Measurements from ENCODE around the gene HSF5.

HSF5 gene

GRCh38 chr17:58487589-58488427 lies at the start of gene HSF5:
Gene HSF5 (minus strand): TSS chr17:58488408. CDS start chr17:58488274, 134 bp downstream.
- DNase-seq (ENCODE audit: low read depth): peak; percentile 70

- DNase-seq (ENCODE audit: low read depth): no peak
Measured at GRCh38 chr17:58537266-58537665, 49.1 kb upstream of the HSF5 start.

GRCh38 chr17:58536542-58536941 lies 48.3 kb upstream of the HSF5 start:
- DNase-seq (ENCODE audit: low read depth): no peak

GRCh38 chr17:58535431-58535830 lies 47.2 kb upstream of the HSF5 start:
- DNase-seq (ENCODE audit: low read depth): no peak

GRCh38 chr17:58534901-58535421 lies 46.8 kb upstream of the HSF5 start:
- DNase-seq (ENCODE audit: low read depth): no peak

GRCh38 chr17:58534331-58534730 lies 46.1 kb upstream of the HSF5 start:
- DNase-seq (ENCODE audit: low read depth): no peak

GRCh38 chr17:58533616-58534188 lies 45.5 kb upstream of the HSF5 start:
- no peak for DNase-seq (ENCODE audit: low read depth)

GRCh38 chr17:58532555-58532951 lies 44.3 kb upstream of the HSF5 start:
- DNase-seq (ENCODE audit: low read depth): no peak

GRCh38 chr17:58531661-58532554 lies 43.7 kb upstream of the HSF5 start:
- DNase-seq (ENCODE audit: low read depth): peak; percentile 49

- DNase-seq (ENCODE audit: low read depth): no peak
Measured at GRCh38 chr17:58531122-58531521, 42.9 kb upstream of the HSF5 start.

GRCh38 chr17:58530655-58531054 lies 42.4 kb upstream of the HSF5 start:
- DNase-seq (ENCODE audit: low read depth): no peak

- no peak for DNase-seq (ENCODE audit: low read depth)
Measured at GRCh38 chr17:58529275-58529674, 41.1 kb upstream of the HSF5 start.

GRCh38 chr17:58528443-58528842 lies 40.2 kb upstream of the HSF5 start:
- DNase-seq (ENCODE audit: low read depth): no peak

- DNase-seq (ENCODE audit: low read depth): no peak
Measured at GRCh38 chr17:58527949-58528348, 39.7 kb upstream of the HSF5 start.

GRCh38 chr17:58527306-58527705 lies 39.1 kb upstream of the HSF5 start:
- no peak for DNase-seq (ENCODE audit: low read depth)

GRCh38 chr17:58525239-58525638 lies 37.0 kb upstream of the HSF5 start:
- DNase-seq (ENCODE audit: low read depth): no peak

- DNase-seq (ENCODE audit: low read depth): no peak
Measured at GRCh38 chr17:58521680-58522079, 33.5 kb upstream of the HSF5 start.

- DNase-seq (ENCODE audit: low read depth): no peak
Measured at GRCh38 chr17:58520843-58521430, 32.7 kb upstream of the HSF5 start.

- DNase-seq (ENCODE audit: low read depth): peak; percentile 99
Measured at GRCh38 chr17:58517928-58518609, 29.9 kb upstream of the HSF5 start.

GRCh38 chr17:58517378-58517927 lies 29.2 kb upstream of the HSF5 start:
- no peak for DNase-seq (ENCODE audit: low read depth)

Measured in activated T-cell treated with anti-CD3 and anti-CD28 coated beads for 48 hours (primary cell).